Small intestine (tissue), 7 donors: ENCODE measurements around the gene KCNN1. TPM values are rescaled to one million over a fixed set of nuclear protein-coding genes. Genes with fewer than 3 reads are reported as not detected.
"Not testable (repeated sequence)": the region's sequence is repeated elsewhere in the genome, so short reads cannot be mapped to it uniquely, and the experiment has no call there.

ENCODE experiments used
- DNase-seq, 2 donors: peaks; one replicate each; pipeline versions ENCODE4 v3.0.0 to v3.0.0-alpha.2; 2013
- FAIRE-seq: peaks from 2 replicates; lab custom pipeline; 2012; peaks lifted over from hg19 to GRCh38; lab: Jason Lieb, UNC
- H3K27ac ChIP-seq, 3 donors: one replicate each; pipeline ENCODE4 v1.5.1; 2013; ENCODE audit warnings: low read length in 2 of 3, mild to moderate bottlenecking in 2 of 3, control low read depth in 1 of 3, inconsistent platforms in 1 of 3, low read depth in 1 of 3, moderate library complexity in 1 of 3
- H3K27me3 ChIP-seq, 3 donors: one replicate each; pipeline ENCODE4 v1.6.1; 2013; ENCODE audit warnings: low read length in 3 of 3, inconsistent platforms in 1 of 3; ENCODE audit not compliant: control insufficient read depth in 3 of 3, insufficient read depth in 3 of 3
- H3K36me3 ChIP-seq, 3 donors: one replicate each; pipeline ENCODE4 v1.6.1; 2013; ENCODE audit warnings: low read length in 3 of 3, inconsistent platforms in 1 of 3, low read depth in 1 of 3, mild to moderate bottlenecking in 1 of 3, moderate library complexity in 1 of 3; ENCODE audit not compliant: control insufficient read depth in 3 of 3, insufficient read depth in 2 of 3
- H3K4me1 ChIP-seq, 3 donors: one replicate each; pipeline ENCODE4 v1.6.1; 2013; ENCODE audit warnings: low read length in 2 of 3, inconsistent platforms in 1 of 3, low read depth in 1 of 3, mild to moderate bottlenecking in 1 of 3, moderate library complexity in 1 of 3; ENCODE audit not compliant: control insufficient read depth in 3 of 3, insufficient read depth in 2 of 3
- H3K4me3 ChIP-seq, 3 donors: one replicate each; pipeline ENCODE4 v1.5.1; 2013; ENCODE audit warnings: low read length in 3 of 3, control low read depth in 1 of 3, inconsistent platforms in 1 of 3, low read depth in 1 of 3, mild to moderate bottlenecking in 1 of 3, moderate library complexity in 1 of 3
- H3K9me3 ChIP-seq, 2 donors: one replicate each; pipeline ENCODE4 v1.6.1; 2013; ENCODE audit warnings: low read depth in 1 of 2, low read length in 1 of 2; ENCODE audit not compliant: control insufficient read depth in 2 of 2, insufficient read depth in 1 of 2
- WGBS, 3 donors: extraction: QIAGEN DNeasy Blood & Tissue Kit; methylation state at CpG; one replicate each; pipeline ENCODE4 v1.1.7; 2013; 5-methylcytosine and 5-hydroxymethylcytosine counted together
- polyA plus RNA-seq, 4 donors: library from polyadenylated mRNA; stranded (reverse) in 3 of 4; unstranded in 1 of 4; fragments of 200-250 nt in 3 of 4; fragments of 120-200 nt in 1 of 4; gene quantifications; one replicate each; pipeline versions ENCODE4 v1.2.1 to v1.2.3, GENCODE V29; 2013
- donor health status: healthy with polysubstance abuse.
- donor health status: control.
- donor health status: control.
- donor health status: Bipolar disorder and iron deficiency.
- donor health status: healthy.

KCNN1 gene
- polyA plus RNA-seq, 4 donors: 0.24 to 0.41 TPM; not detected in 2

DNA sequence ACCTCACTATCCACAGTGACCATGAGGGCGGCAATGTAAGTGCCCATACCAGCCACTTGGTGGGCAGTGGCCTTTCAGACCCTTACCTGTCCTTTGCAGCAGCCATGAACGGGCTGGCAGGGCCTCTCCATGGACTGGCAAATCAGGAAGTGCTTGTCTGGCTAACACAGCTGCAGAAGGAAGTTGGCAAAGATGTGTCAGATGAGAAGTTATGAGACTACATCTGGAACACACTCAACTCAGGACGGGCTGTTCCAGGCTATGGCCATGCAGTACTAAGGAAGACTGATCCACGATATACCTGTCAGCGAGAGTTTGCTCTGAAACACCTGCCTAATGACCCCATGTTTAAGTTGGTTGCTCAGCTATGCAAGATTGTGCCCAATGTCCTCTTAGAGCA is 64.5 kb downstream of the KCNN1 start:
- not testable (repeated sequence) for DNase-seq, H3K36me3 ChIP-seq, H3K9me3 ChIP-seq, H3K4me3 ChIP-seq, FAIRE-seq, H3K27ac ChIP-seq, H3K27me3 ChIP-seq, H3K4me1 ChIP-seq
- 63 to 70% (median 66%) methylated on average over 5 of the region's 5 CpGs for WGBS, 3 donors

DNA sequence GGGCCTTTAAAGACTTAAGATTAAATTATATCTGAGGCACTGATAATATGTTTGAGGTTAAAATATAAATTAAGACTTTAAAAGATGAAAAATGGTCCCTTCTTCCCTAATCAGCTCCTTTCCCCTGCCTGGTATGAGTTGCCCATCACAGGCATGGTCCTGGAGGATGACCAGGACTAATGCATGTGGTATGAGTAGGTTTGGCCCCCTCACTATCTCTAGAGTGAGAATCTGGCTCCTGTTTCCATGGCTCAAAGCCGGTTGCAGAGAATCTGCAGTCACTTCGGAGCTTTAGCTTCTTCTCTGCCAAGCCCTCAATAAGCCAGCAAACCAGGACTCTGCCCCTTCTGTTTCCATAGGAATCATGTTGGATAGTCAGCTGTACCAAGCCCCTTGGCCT is 65.2 kb downstream of the KCNN1 start:
- H3K4me3 ChIP-seq, H3K9me3 ChIP-seq, H3K27me3 ChIP-seq, DNase-seq, H3K4me1 ChIP-seq, FAIRE-seq, H3K27ac ChIP-seq, H3K36me3 ChIP-seq: not testable (repeated sequence)
- 61 to 80% (median 72%) methylated on average over 2 of the region's 2 CpGs for WGBS, 3 donors

DNA sequence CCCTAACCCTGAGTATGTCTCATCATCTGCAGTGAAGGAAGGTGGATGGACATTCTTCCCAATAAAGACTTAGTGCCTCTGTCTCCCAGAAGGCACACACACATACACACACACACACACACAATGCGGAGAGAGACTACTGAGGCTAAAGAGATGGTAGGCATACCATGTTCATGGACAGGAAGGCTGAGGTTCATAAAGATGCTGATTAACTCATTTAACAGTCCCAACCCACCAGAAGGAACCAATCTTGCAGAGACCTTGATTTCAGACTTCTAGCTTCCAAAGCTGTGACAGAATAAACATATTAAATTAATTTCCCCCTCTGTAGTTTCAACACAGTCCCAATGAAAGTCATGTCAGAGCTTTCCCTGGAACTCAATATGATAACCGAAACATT is 74.1 kb downstream of the KCNN1 start:
- H3K4me3 ChIP-seq: no peak overlapping the region
- DNase-seq (no peak), FAIRE-seq (no peak)
- WGBS, 3 donors: 87 to 96% (median 93%) methylated on average over 2 of the region's 2 CpGs
- H3K27me3 ChIP-seq: no peaks in the 10 kb centered on the region
- H3K27ac ChIP-seq: no peak overlapping the region
- peaks cover 0 to 4% of the 10 kb centered on the region in 2 donors for H3K9me3 ChIP-seq
- peaks cover 0 to 13% (median 1%) of the 10 kb centered on the region in 3 donors for H3K4me1 ChIP-seq
- no peaks in the 10 kb centered on the region for H3K36me3 ChIP-seq

DNA sequence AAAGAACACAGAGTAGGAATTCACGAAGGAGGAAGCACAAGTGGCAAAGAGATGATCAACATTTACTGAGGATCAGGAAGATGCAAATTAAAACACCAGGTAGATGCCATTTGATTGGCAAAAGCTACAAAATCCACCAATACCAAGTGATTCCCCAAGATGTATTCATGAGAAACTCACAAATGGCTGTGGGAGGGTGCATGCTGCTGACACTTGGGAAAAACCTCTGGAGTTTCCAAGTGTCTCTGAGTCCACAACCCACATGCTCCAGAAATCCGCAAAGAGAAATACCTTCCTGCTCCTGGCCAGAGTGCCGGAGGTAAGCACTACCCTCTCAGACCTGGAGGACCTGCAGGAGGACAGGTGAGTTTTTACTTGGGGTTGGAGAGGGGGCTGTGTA is 76.8 kb downstream of the KCNN1 start:
- H3K4me3 ChIP-seq: no peak overlapping the region
- no peaks in the 10 kb centered on the region for H3K36me3 ChIP-seq
- 86 to 97% (median 93%) methylated on average over 3 of the region's 3 CpGs for WGBS, 3 donors
- H3K27ac ChIP-seq: no peak overlapping the region
- H3K4me1 ChIP-seq: peaks cover 0 to 13% (median 1%) of the 10 kb centered on the region in 3 donors
- FAIRE-seq (no peak), DNase-seq (no peak)
- H3K27me3 ChIP-seq: no peaks in the 10 kb centered on the region
- peaks cover 0 to 4% of the 10 kb centered on the region in 2 donors for H3K9me3 ChIP-seq

DNA sequence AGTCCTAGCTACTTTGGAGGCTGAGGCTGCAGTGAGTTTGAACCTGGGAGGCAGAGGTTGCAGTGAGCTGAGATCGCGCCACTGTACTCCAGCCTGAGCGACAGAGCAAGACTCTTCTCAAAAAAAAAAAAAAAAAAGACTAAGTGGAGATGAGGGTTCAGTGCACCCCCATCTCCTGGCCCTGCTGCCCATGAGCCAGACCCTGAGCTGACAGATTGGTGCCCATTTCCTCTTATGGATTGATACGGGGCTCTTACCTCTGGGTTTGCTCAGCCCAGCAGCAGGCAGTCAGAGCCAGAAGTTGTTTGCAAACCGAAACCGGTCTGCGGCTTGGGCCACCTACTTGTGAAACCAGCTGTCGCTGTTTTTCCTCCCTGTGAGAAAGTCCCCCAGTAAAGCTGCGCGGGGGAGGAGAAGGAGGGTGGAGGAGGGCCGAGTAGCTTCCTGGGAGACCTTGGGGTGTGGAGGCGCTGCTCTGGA is 78.0 kb downstream of the KCNN1 start:
- peaks cover 0 to 13% (median 1%) of the 10 kb centered on the region in 3 donors for H3K4me1 ChIP-seq
- FAIRE-seq: no peak
- DNase-seq: peak; percentile 85 to 86
- H3K36me3 ChIP-seq: no peaks in the 10 kb centered on the region
- peak overlapping the region in 2 of 3 donors; percentile 33 to 35 for H3K4me3 ChIP-seq
- 3 to 5% (median 4%) methylated on average over 11 to 12 of the region's 12 CpGs for WGBS, 3 donors
- no peaks in the 10 kb centered on the region for H3K27me3 ChIP-seq
- H3K27ac ChIP-seq: peak overlapping the region; percentile 14 to 68 (median 61)
- peaks cover 0 to 4% of the 10 kb centered on the region in 2 donors for H3K9me3 ChIP-seq

DNA sequence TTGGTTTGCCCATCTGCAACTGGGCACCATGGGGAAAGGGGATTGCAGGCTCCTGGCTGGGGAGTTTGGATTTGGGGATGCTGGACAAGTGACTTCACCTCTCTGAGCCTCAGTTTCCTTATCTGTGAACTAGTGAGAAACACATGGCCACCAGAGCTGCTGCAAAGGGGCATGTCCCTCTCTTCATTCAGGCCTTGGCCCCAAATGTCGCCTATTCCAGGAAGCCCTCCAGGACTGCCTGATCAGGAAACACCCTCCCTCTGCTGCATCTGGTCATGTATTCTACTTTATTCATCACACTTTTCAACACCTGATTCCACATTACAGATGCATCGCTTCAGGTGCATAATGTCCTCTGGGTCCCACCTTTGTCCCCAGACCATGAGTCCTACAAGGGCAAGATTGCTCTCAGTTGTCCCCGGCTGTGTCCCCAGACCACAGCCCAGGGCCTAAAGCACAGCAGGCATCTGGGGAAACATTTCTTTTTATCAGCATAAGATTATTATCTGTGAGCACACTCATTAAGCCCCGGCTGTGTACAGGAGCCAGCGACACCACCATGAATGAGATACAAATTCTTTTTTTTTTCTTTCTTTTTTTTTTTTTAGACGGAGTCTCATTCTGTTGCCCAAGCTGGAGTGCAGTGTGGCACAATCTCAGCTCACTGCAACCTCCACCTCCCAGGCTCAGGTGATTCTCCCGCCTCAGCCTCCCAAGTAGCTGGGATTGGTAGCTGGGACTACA is 78.6 kb downstream of the KCNN1 start:
- FAIRE-seq (no peak), DNase-seq (no peak)
- H3K36me3 ChIP-seq: no peaks in the 10 kb centered on the region
- WGBS, 3 donors: 42 to 59% (median 50%) methylated on average over 7 of the region's 7 CpGs
- peaks cover 0 to 13% (median 1%) of the 10 kb centered on the region in 3 donors for H3K4me1 ChIP-seq
- H3K27ac ChIP-seq: peak overlapping the region in 2 of 3 donors; percentile 68 to 69
- H3K4me3 ChIP-seq: peak overlapping the region in 2 of 3 donors; percentile 33 to 35
- peaks cover 0 to 4% of the 10 kb centered on the region in 2 donors for H3K9me3 ChIP-seq
- no peaks in the 10 kb centered on the region for H3K27me3 ChIP-seq

DNA sequence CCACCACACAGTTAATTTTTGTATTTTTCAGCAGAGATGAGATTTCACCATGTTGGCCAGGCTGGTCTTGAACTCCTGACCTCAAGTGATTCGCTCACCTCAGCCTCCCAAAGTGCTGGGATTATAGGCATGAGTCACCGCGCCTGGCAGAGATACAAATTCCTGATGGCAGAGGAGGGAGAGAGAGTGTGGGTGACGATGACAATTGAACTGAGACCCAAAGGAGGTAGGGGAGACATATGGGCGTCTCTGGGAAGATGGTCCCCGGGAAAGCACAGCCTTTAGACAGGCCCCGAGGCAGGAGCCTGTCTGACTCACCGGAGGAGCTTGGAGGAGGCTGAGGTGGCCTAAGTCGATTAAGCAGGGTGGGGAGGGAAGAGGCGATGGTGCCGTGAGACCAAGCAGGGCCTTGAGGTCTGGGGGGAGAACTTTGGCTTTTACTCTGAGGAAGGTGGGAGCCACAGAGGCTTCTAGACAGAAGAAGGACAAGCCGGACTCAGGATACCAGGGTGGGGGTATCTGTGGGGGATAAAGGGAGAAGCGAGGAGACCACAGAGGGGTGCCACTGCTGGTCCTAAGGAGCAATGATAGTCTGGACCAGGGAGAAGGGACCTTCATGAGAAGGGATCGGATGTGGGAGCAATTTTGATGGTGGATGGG is 79.3 kb downstream of the KCNN1 start:
- Histone ChIP-seq H3K4me1 (peaks cover 0 to 13% (median 1%) of the 10 kb centered on the region in 3 donors), H3K27ac (peak overlapping the region in 1 of 3 donors; percentile 69), H3K9me3 (no peaks in the 10 kb centered on the region), H3K27me3 (peaks cover 0 to 5% (median 0%) of the 10 kb centered on the region in 3 donors), H3K36me3 (no peaks in the 10 kb centered on the region), H3K4me3 (no peak overlapping the region)
- DNase-seq (peak in 1 of 2 donors; percentile 38), FAIRE-seq (no peak)
- 43 to 66% (median 54%) methylated on average over 14 of the region's 14 CpGs for WGBS, 3 donors

DNA sequence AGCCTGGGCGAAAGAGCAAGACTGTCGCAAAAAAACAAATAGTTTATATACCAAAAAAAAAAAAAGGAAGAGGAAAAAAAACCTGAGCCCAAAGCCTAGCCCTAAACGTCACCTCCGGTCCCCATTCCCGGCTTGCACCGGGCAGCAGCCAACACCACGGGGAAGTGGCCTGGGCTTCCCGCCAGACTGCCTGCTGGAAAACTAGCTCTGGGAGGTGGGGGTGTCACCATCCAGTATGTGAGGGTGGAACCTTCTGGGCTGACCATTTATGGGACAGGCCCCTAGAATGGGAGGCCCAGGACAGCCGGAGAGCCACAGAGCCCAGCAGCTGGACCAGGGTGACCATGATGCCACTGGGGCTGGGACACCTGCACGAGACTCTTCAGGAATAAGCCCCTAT is 82.5 kb downstream of the KCNN1 start:
- DNase-seq (peak; percentile 30 to 35), FAIRE-seq (no peak)
- 30 to 52% (median 49%) methylated on average over 10 of the region's 10 CpGs for WGBS, 3 donors
- Histone ChIP-seq H3K36me3 (no peaks in the 10 kb centered on the region), H3K4me1 (peaks cover 0 to 12% (median 1%) of the 10 kb centered on the region in 3 donors), H3K27me3 (peaks cover 0 to 21% (median 2%) of the 10 kb centered on the region in 3 donors), H3K9me3 (no peaks in the 10 kb centered on the region), H3K4me3 (no peak overlapping the region), H3K27ac (peak overlapping the region in 1 of 3 donors; percentile 68)
